Measurements from ENCODE around the gene MON2. TPM values are rescaled to one million over a fixed set of nuclear protein-coding genes. Genes with fewer than 3 reads are reported as not detected.

Gene MON2
- total RNA-seq, 1 experiment from 2014 or later, result 30.1 TPM

GRCh38 chr12:62646566-62646965, 179.9 kb downstream of the MON2 start:
- Histone ChIP-seq H3K9me3 (ENCODE audit: control insufficient read depth, insufficient read depth, low read depth, low read length) (no peaks in the 10 kb centered on the region), H3K27ac (ENCODE audit: low read length) (no peak overlapping the region), H3K4me3 (ENCODE audit: low read depth in 2 of 2, low read length in 2 of 2) (no peak overlapping the region), H3K27me3 (ENCODE audit: control insufficient read depth, insufficient read depth, low read length) (no peaks in the 10 kb centered on the region), H3K36me3 (ENCODE audit: control insufficient read depth, insufficient read depth, low read length) (no peaks in the 10 kb centered on the region), H3K4me1 (ENCODE audit: control insufficient read depth, insufficient read depth, low read length) (no peaks in the 10 kb centered on the region)
- ChIA-PET POLR2A (no interaction called here), CTCF (no interaction called here)
- no TSS peak for BruUV-seq (replicated peaks)
- intact Hi-C loops (cut with micrococcal nuclease; ENCODE audit: unreplicated experiment), result no loop called here
- in situ Hi-C loops (cut with HindIII; ENCODE audit: low pct_unique_long_range_greater_than_20kb, low sequenced_read_pairs), result no loop called here
- no peak for ATAC-seq
- DNase-seq (ENCODE audit: low read depth, low spot score), result no peak
- no peak for TF ChIP-seq TCF7L2 (IDR thresholded peaks at IDR 0.05; ENCODE audit: low read depth, low read length)
- TF ChIP-seq CTCF (IDR thresholded peaks at IDR 0.05), result no peak
- TF ChIP-seq REST (IDR thresholded peaks at IDR 0.05; ENCODE audit: insufficient read depth in 1 of 2, low read depth in 2 of 2, low read length in 1 of 2), result no peak
- no peak for TF ChIP-seq SIN3A (IDR thresholded peaks at IDR 0.05; ENCODE audit: borderline replicate concordance, insufficient read depth, low read depth, low read length)
- TF ChIP-seq POLR2AphosphoS5 (IDR thresholded peaks at IDR 0.05; ENCODE audit: low read depth, low read length), result no peak

- CTCF ChIA-PET, result no interaction called here
- ATAC-seq, result no peak
These were observed 181.0 kb downstream of the MON2 start for GRCh38 chr12:62647586-62647985.

More at GRCh38 chr12:62647586-62647985, 181.0 kb downstream of the MON2 start:
- Histone ChIP-seq H3K9me3 (ENCODE audit: control insufficient read depth, insufficient read depth, low read depth, low read length) (no peaks in the 10 kb centered on the region), H3K4me1 (ENCODE audit: control insufficient read depth, insufficient read depth, low read length) (no peaks in the 10 kb centered on the region), H3K27me3 (ENCODE audit: control insufficient read depth, insufficient read depth, low read length) (no peaks in the 10 kb centered on the region), H3K27ac (ENCODE audit: low read length) (no peak overlapping the region), H3K36me3 (ENCODE audit: control insufficient read depth, insufficient read depth, low read length) (no peaks in the 10 kb centered on the region), H3K4me3 (ENCODE audit: low read depth in 2 of 2, low read length in 2 of 2) (no peak overlapping the region)
- no peak for DNase-seq (ENCODE audit: low read depth, low spot score)
- in situ Hi-C loops (cut with HindIII; ENCODE audit: low pct_unique_long_range_greater_than_20kb, low sequenced_read_pairs) (no loop called here), intact Hi-C loops (cut with micrococcal nuclease; ENCODE audit: unreplicated experiment) (no loop called here)
- TF ChIP-seq TCF7L2 (IDR thresholded peaks at IDR 0.05; ENCODE audit: low read depth, low read length) (no peak), REST (IDR thresholded peaks at IDR 0.05; ENCODE audit: insufficient read depth in 1 of 2, low read depth in 2 of 2, low read length in 1 of 2) (no peak), POLR2AphosphoS5 (IDR thresholded peaks at IDR 0.05; ENCODE audit: low read depth, low read length) (no peak), SIN3A (IDR thresholded peaks at IDR 0.05; ENCODE audit: borderline replicate concordance, insufficient read depth, low read depth, low read length) (no peak), CTCF (IDR thresholded peaks at IDR 0.05) (no peak)
- POLR2A ChIA-PET, result interaction anchor here (0.7 kb wide), 1 partner anchor 1665 kb away, joined by 8 read pairs; no protein-coding TSS in a partner anchor
- BruUV-seq (replicated peaks), result no TSS peak
